HepG2 (cell line): ENCODE data around the gene UEVLD. TPM values are rescaled to one million over a fixed set of nuclear protein-coding genes. Genes with fewer than 3 reads are reported as not detected.

ENCODE experiments used
- ATAC-seq: fragments of 200-7000 bp; cut with Tn5 transposase; 3 replicates; pipeline ENCODE4 v1.9.1; 2020; ENCODE audit warnings: mild to moderate bottlenecking, moderate library complexity
- BruUV-seq: library from RNA; stranded (reverse); fragments of 400-500 nt; replicated peaks from 2 replicates; lab custom pipeline; 2021; lab: Mats Ljungman, UMichigan
- CTCF ChIA-PET: fragments of 300-600 bp; formaldehyde crosslinking; extraction: SDS; loops from one replicate; lab custom pipeline; 2021; ENCODE audit warnings: low total read pairs, inconsistent platforms, low intra/inter-chr PET ratio; lab: Yijun Ruan, JAX
- POLR2A ChIA-PET: fragments of 350-600 bp; sonication (Branson Sonifier 250); formaldehyde crosslinking; loops from one replicate; lab custom pipeline; 2020; ENCODE audit warnings: antibody characterized with exemption, inconsistent platforms; lab: Yijun Ruan, JAX
- DNase-seq: peaks from one replicate; pipeline ENCODE4 v3.0.0-alpha.2; 2015; ENCODE audit warnings: low spot score
- FAIRE-seq: peaks from 3 replicates; lab custom pipeline; 2011; peaks lifted over from hg19 to GRCh38; lab: Jason Lieb, UNC
- H2AFZ ChIP-seq: one replicate; pipeline ENCODE4 v1.6.1; 2011; ENCODE audit warnings: low read length, inconsistent platforms
- H3K27ac ChIP-seq: fragments of 300-600 bp; 3 replicates; pipeline ENCODE4 v1.8.0; 2011; ENCODE audit warnings: mixed run types, mild to moderate bottlenecking, mixed read lengths, low read length, inconsistent platforms; ENCODE audit not compliant: insufficient read depth; ENCODE audit errors: extremely low read length
- H3K27me3 ChIP-seq, 2 experiments: fragments of 200-600 bp in 1 of 2; 2 replicates in 1 of 2; 3 replicates in 1 of 2; pipeline versions ENCODE4 v1.6.0 to v1.8.0; 2011; ENCODE audit warnings: low read length in 2 of 2, mild to moderate bottlenecking in 2 of 2, moderate library complexity in 2 of 2, inconsistent platforms in 1 of 2; ENCODE audit not compliant: insufficient read depth in 2 of 2, control insufficient read depth in 1 of 2
- H3K36me3 ChIP-seq, 2 experiments: fragments of 200-600 bp in 1 of 2; replicated peaks in 1 of 2; 2 replicates in 1 of 2; 3 replicates in 1 of 2; pipeline versions ENCODE4 v1.5.1 to v1.8.0; 2011; ENCODE audit warnings: low read length in 2 of 2, inconsistent platforms in 1 of 2; ENCODE audit not compliant: insufficient read depth in 2 of 2, control insufficient read depth in 1 of 2
- H3K4me1 ChIP-seq: 2 replicates; pipeline ENCODE4 v1.5.1; 2012; ENCODE audit warnings: low read length, inconsistent platforms; ENCODE audit not compliant: insufficient read depth
- H3K4me2 ChIP-seq: 2 replicates; pipeline ENCODE4 v1.6.0; 2011; ENCODE audit warnings: low read depth, low read length, inconsistent platforms
- H3K4me3 ChIP-seq, 3 experiments: fragments of 200-600 bp in 1 of 3; sonication (generic), shearing (Covaris generic) in 1 of 3; replicated peaks in 1 of 3; 2 replicates each; pipeline ENCODE4 v1.5.1; 2011 to 2016; ENCODE audit warnings: low read length in 3 of 3, inconsistent platforms in 2 of 3, low read depth in 2 of 3, mild to moderate bottlenecking in 2 of 3, control low read depth in 1 of 3, mixed read lengths in 1 of 3; ENCODE audit not compliant: insufficient read depth in 1 of 3
- H3K79me2 ChIP-seq: one replicate; pipeline ENCODE4 v1.6.1; 2011; ENCODE audit warnings: low read length, inconsistent platforms; ENCODE audit not compliant: insufficient read depth
- H3K9ac ChIP-seq: 2 replicates; pipeline ENCODE4 v1.6.0; 2011; ENCODE audit warnings: mild to moderate bottlenecking, low read depth, low read length, inconsistent platforms; ENCODE audit not compliant: insufficient read depth
- H3K9me3 ChIP-seq: 2 replicates; pipeline ENCODE4 v1.5.1; 2012; ENCODE audit warnings: mild to moderate bottlenecking, low read length
- H4K20me1 ChIP-seq: 2 replicates; pipeline ENCODE4 v1.6.0; 2011; ENCODE audit warnings: inconsistent platforms, mild to moderate bottlenecking, low read length, moderate library complexity; ENCODE audit not compliant: insufficient read depth
- JUNB ChIP-seq: sonication (generic); formaldehyde crosslinking; IDR thresholded peaks from 2 replicates; pipeline ENCODE4 v1.8.0; 2022; ENCODE audit warnings: missing genetic modification reagents, mild to moderate bottlenecking, borderline replicate concordance
- KAT7 ChIP-seq: IDR thresholded peaks from 2 replicates; pipeline ENCODE4 v1.6.1; 2018; ENCODE audit warnings: borderline replicate concordance, missing compliant biosample characterization
- PHB2 ChIP-seq: fragments of 450-650 bp; IDR thresholded peaks from 2 replicates; pipeline ENCODE4 v1.6.1; 2018; ENCODE audit not compliant: partially characterized antibody
- ZNF550 ChIP-seq: sonication (generic); formaldehyde crosslinking; IDR thresholded peaks from 2 replicates; pipeline ENCODE4 v1.4.0; 2020; ENCODE audit warnings: mild to moderate bottlenecking, missing genetic modification reagents, borderline replicate concordance
- WGBS: methylation state at CpG from one replicate; pipeline ENCODE4 v1.1.6; 2017; ENCODE audit warnings: low lambda C conversion rate; 5-methylcytosine and 5-hydroxymethylcytosine counted together
- in situ Hi-C: cut with HindIII; loops from 2 replicates; pipeline ENCODE4 v1.10.0; 2017; ENCODE audit warnings: low pct_unique_long_range_greater_than_20kb; ENCODE audit not compliant: extremely low pct_ligation_motif_present
- intact Hi-C: fragments of 100-400 bp; cut with micrococcal nuclease; formaldehyde crosslinking; loops from one replicate; pipeline ENCODE4 v1.10.0; 2022; ENCODE audit not compliant: unreplicated experiment
- polyA plus RNA-seq, 8 experiments: library from polyadenylated mRNA; depleted of rRNA in 3 of 8; stranded (reverse) in 7 of 8; unstranded in 1 of 8; fragments of >200 nt; fragmentation: Illumina TruSeq in 4 of 8; extraction: Trizol in 4 of 8; gene quantifications; 2 replicates each; pipeline versions ENCODE4 v1.2.1 to v1.2.3, GENCODE V29; 2011 to 2016; ENCODE audit warnings: low read depth in 4 of 8, missing spikeins in 1 of 8, mixed read lengths in 1 of 8; ENCODE audit not compliant: insufficient read depth in 1 of 8
- total RNA-seq, 5 experiments: library from RNA; depleted of rRNA; stranded (reverse); fragments of >200 nt; fragmentation: Illumina TruSeq; extraction: Trizol; gene quantifications; 2 replicates each; pipeline ENCODE4 v1.2.3, GENCODE V29; 2016; ENCODE audit warnings: low read depth in 1 of 5
- TF ChIP-seq, protein P1 (sequence below), 2 experiments: sonication (generic) in 1 of 2; formaldehyde crosslinking in 1 of 2; IDR thresholded peaks; 2 replicates each; pipeline versions ENCODE4 v1.6.1 to v1.9.0; 2014 to 2022; ENCODE audit warnings: antibody characterized with exemption in 1 of 2, borderline replicate concordance in 1 of 2, inconsistent platforms in 1 of 2, low read depth in 1 of 2, missing genetic modification reagents in 1 of 2
- TF ChIP-seq, protein P2 (sequence below): sonication (generic); formaldehyde crosslinking; conservative IDR thresholded peaks from 2 replicates; pipeline ENCODE4 v1.4.0; 2020; ENCODE audit warnings: missing genetic modification reagents

Gene UEVLD
- total and polyA plus RNA-seq, 2 of the 13 experiments (the other 11 are each of a cell fraction or from before 2014, with no cell fraction given) = 5.7 to 13.7 TPM

DNA sequence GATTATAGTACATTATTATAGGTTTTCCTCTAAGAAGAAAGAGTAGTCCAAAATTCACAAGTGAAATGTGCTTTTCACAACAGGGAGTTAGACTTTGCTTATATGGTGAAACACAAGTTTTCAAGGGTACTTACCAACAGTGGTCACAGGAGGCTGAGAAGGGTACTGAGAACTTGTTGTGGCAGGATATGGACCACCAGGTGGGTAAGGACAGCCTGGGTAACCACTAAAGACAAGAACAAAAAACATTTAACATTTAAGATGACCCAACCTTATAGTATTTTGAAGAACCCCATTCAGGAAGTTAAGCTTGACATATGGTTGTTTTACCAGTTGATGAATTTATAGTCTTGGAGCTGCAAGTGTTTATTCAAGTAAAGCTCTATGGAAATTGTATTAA is 86.2 kb downstream of the UEVLD start (continued):
- TF ChIP-seq, protein P1, sequence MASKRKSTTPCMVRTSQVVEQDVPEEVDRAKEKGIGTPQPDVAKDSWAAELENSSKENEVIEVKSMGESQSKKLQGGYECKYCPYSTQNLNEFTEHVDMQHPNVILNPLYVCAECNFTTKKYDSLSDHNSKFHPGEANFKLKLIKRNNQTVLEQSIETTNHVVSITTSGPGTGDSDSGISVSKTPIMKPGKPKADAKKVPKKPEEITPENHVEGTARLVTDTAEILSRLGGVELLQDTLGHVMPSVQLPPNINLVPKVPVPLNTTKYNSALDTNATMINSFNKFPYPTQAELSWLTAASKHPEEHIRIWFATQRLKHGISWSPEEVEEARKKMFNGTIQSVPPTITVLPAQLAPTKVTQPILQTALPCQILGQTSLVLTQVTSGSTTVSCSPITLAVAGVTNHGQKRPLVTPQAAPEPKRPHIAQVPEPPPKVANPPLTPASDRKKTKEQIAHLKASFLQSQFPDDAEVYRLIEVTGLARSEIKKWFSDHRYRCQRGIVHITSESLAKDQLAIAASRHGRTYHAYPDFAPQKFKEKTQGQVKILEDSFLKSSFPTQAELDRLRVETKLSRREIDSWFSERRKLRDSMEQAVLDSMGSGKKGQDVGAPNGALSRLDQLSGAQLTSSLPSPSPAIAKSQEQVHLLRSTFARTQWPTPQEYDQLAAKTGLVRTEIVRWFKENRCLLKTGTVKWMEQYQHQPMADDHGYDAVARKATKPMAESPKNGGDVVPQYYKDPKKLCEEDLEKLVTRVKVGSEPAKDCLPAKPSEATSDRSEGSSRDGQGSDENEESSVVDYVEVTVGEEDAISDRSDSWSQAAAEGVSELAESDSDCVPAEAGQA (IDR thresholded peaks at IDR 0.05; ENCODE audit: low read depth) = no peak
- TF ChIP-seq, protein P1 (CRISPR knock-in tag; IDR thresholded peaks at IDR 0.05; ENCODE audit: borderline replicate concordance) = no peak
- TF ChIP-seq PHB2 = no peak
- no peak for TF ChIP-seq ZNF550 (CRISPR knock-in tag)
- TF ChIP-seq KAT7 (CRISPR knock-in tag) = no peak
- TF ChIP-seq, all 625 proteins: peak for 0

DNA sequence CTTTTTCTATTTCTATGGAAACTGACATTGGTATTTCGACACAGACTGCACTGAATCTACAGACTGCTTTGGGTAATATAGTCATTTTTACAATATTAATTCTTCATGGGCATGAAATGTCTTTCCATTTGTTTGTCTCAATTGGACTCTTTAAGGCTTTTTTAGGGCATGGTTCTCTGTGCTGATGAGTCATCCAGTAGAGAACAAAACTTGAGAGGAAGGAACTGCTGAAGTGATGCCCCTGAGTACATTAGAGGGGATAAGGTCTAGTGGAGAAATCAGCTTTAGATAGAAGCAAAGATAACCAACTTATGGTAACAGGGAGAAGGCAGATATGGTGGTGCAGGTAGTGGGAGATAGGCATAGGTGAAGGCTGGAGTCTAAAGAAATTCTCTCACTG is 86.9 kb downstream of the UEVLD start:
- H3K27me3 ChIP-seq = no peaks in the 10 kb centered on the region; a peak in 1 of 5 replicates
- H3K79me2 ChIP-seq = no peaks in the 10 kb centered on the region
- WGBS = 100% methylated on average over 1 of the region's 1 CpG
- no peak overlapping the region for H3K9ac ChIP-seq
- H3K4me3 ChIP-seq = no peak overlapping the region
- intact Hi-C loops = no loop called here
- no peak for DNase-seq
- H3K9me3 ChIP-seq = no peaks in the 10 kb centered on the region
- ATAC-seq = no peak
- BruUV-seq = no TSS peak
- ChIA-PET CTCF (no interaction called here), POLR2A (no interaction called here)
- no peaks in the 10 kb centered on the region for H3K4me1 ChIP-seq
- FAIRE-seq = no peak
- H2AFZ ChIP-seq = no peak overlapping the region
- in situ Hi-C loops = no loop called here
- H3K27ac ChIP-seq = no peak overlapping the region
- peaks cover 9 to 67% of the 10 kb centered on the region in 2 experiments; a peak in 4 of 5 replicates for H3K36me3 ChIP-seq
- TF ChIP-seq, protein P2, sequence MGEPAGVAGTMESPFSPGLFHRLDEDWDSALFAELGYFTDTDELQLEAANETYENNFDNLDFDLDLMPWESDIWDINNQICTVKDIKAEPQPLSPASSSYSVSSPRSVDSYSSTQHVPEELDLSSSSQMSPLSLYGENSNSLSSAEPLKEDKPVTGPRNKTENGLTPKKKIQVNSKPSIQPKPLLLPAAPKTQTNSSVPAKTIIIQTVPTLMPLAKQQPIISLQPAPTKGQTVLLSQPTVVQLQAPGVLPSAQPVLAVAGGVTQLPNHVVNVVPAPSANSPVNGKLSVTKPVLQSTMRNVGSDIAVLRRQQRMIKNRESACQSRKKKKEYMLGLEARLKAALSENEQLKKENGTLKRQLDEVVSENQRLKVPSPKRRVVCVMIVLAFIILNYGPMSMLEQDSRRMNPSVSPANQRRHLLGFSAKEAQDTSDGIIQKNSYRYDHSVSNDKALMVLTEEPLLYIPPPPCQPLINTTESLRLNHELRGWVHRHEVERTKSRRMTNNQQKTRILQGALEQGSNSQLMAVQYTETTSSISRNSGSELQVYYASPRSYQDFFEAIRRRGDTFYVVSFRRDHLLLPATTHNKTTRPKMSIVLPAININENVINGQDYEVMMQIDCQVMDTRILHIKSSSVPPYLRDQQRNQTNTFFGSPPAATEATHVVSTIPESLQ (CRISPR knock-in tag) = no peak
- TF ChIP-seq JUNB = no peak
- TF ChIP-seq, all 625 proteins: peak for 0
- no peaks in the 10 kb centered on the region for H4K20me1 ChIP-seq
- H3K4me2 ChIP-seq = no peak overlapping the region
